NCI-H2107 (cell line): Measurements from ENCODE around the gene TMEM131L.
"Not testable (repeated sequence)": the region's sequence is repeated elsewhere in the genome, so short reads cannot be mapped to it uniquely, and the experiment has no call there.

ENCODE experiments used
- DNase-seq: peaks from one replicate; lab custom pipeline; 2025; lab: John Stamatoyannopoulos, UW

Gene TMEM131L

GRCh38 chr4:153447175-153447905, 18.8 kb upstream of the TMEM131L start:
- peak; percentile 1 for DNase-seq

- peak; percentile 6 for DNase-seq
These were observed 18.0 kb upstream of the TMEM131L start for GRCh38 chr4:153448003-153448731.

GRCh38 chr4:153449338-153449737, 16.8 kb upstream of the TMEM131L start:
- DNase-seq: no peak

- DNase-seq: no peak
These were observed 15.6 kb upstream of the TMEM131L start for GRCh38 chr4:153450544-153450917.

- DNase-seq: not testable (repeated sequence)
These were observed 15.0 kb upstream of the TMEM131L start for GRCh38 chr4:153451145-153451544.

- DNase-seq: no peak
These were observed 14.1 kb upstream of the TMEM131L start for GRCh38 chr4:153451911-153452657.

- DNase-seq: no peak
These were observed 13.3 kb upstream of the TMEM131L start for GRCh38 chr4:153452658-153453378.

- DNase-seq: no peak
These were observed 12.8 kb upstream of the TMEM131L start for GRCh38 chr4:153453402-153453801.

- DNase-seq: no peak
These were observed 7.2 kb upstream of the TMEM131L start for GRCh38 chr4:153458969-153459368.

- DNase-seq: not testable (repeated sequence)
These were observed 4.6 kb upstream of the TMEM131L start for GRCh38 chr4:153461549-153461948.

GRCh38 chr4:153464068-153464467, 2.1 kb upstream of the TMEM131L start:
- no peak for DNase-seq

GRCh38 chr4:153465140-153465539, 1.0 kb upstream of the TMEM131L start:
- DNase-seq: no peak

GRCh38 chr4:153465615-153466080, 512 bp upstream of the TMEM131L start:
- no peak for DNase-seq

- no peak for DNase-seq
These were observed 1.1 kb downstream of the TMEM131L start for GRCh38 chr4:153466949-153467896.

- DNase-seq: no peak
These were observed 1.7 kb downstream of the TMEM131L start for GRCh38 chr4:153467897-153468262.

- no peak for DNase-seq
These were observed 2.4 kb downstream of the TMEM131L start for GRCh38 chr4:153468587-153468986.

- DNase-seq: no peak
These were observed 2.9 kb downstream of the TMEM131L start for GRCh38 chr4:153469031-153469430.

GRCh38 chr4:153471071-153471697, 5.0 kb downstream of the TMEM131L start:
- not testable (repeated sequence) for DNase-seq

GRCh38 chr4:153471698-153472093, 5.5 kb downstream of the TMEM131L start:
- DNase-seq: no peak
